H7 (cell line): ENCODE data around the gene JAG1. TPM values are rescaled to one million over a fixed set of nuclear protein-coding genes. Genes with fewer than 3 reads are reported as not detected.

ENCODE experiments used
- DNase-seq: peaks from one replicate; pipeline ENCODE4 v3.0.0; 2012
- H3K27me3 ChIP-seq: 2 replicates; pipeline ENCODE4 v1.6.0; 2011; ENCODE audit warnings: mild to moderate bottlenecking, low read length; ENCODE audit not compliant: control insufficient read depth, insufficient read depth
- H3K36me3 ChIP-seq: replicated peaks from 2 replicates; pipeline ENCODE4 v1.5.1; 2011; ENCODE audit warnings: low read length; ENCODE audit not compliant: control insufficient read depth, insufficient read depth
- H3K4me3 ChIP-seq: 2 replicates; pipeline ENCODE4 v1.5.1; 2011; ENCODE audit warnings: low read depth, mild to moderate bottlenecking, control low read depth, low read length, moderate library complexity; ENCODE audit not compliant: insufficient read depth
- total RNA-seq: library from RNA; depleted of rRNA; stranded (reverse); fragments of >200 nt; shearing (Covaris generic); gene quantifications from 2 replicates; pipeline ENCODE4 v1.2.3, GENCODE V29; 2014

Gene JAG1
- total RNA-seq, 1 experiment from 2014 or later = 21.9 TPM

GRCh38 chr20:10667560-10668167, 6.1 kb downstream of the JAG1 start:
- H3K4me3 ChIP-seq = no peak overlapping the region
- H3K27me3 ChIP-seq = peaks cover 6% of the 10 kb centered on the region
- DNase-seq = no peak

GRCh38 chr20:10667077-10667401, 6.8 kb downstream of the JAG1 start:
- H3K36me3 ChIP-seq = peaks cover 4% of the 10 kb centered on the region
- DNase-seq = no peak
- no peak overlapping the region for H3K4me3 ChIP-seq
- peaks cover 2% of the 10 kb centered on the region; the same call in 1 of the 2 replicates for H3K27me3 ChIP-seq

More at GRCh38 chr20:10667560-10668167, 6.1 kb downstream of the JAG1 start:
- H3K36me3 ChIP-seq = peaks cover 3% of the 10 kb centered on the region

- DNase-seq = no peak
- Histone ChIP-seq H3K4me3 (no peak overlapping the region), H3K36me3 (peaks cover 6% of the 10 kb centered on the region), H3K27me3 (peaks cover under 1% of the 10 kb centered on the region; the same call in 1 of the 2 replicates)
These were observed 7.3 kb downstream of the JAG1 start for GRCh38 chr20:10666221-10667076.

DNA sequence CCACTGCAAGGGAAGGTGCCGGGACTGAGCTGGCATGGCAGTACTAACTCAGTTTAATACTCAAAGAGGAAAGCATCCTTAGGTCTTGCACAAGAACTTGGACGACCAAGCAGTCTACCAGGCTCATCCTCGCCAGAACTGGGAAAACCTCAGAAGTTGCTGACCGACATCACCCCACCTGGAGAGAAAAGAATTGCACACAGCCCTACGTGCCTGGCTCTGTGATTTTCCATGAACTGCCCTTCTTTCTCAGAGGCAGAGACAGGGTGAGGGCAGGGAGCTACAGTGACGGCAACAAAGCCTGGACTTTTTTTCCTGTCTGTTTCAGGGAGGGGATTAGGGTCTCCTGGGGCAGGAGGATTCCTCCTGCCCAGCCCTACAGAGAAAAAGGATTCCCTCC, 8.0 kb downstream of the JAG1 start:
- peaks cover 9% of the 10 kb centered on the region for H3K36me3 ChIP-seq
- no peak for DNase-seq
- H3K27me3 ChIP-seq = no peaks in the 10 kb centered on the region
- no peak overlapping the region for H3K4me3 ChIP-seq

GRCh38 chr20:10665027-10665561, 8.7 kb downstream of the JAG1 start:
- no peak for DNase-seq
- H3K4me3 ChIP-seq = no peak overlapping the region
- peaks cover 9% of the 10 kb centered on the region for H3K36me3 ChIP-seq

DNA sequence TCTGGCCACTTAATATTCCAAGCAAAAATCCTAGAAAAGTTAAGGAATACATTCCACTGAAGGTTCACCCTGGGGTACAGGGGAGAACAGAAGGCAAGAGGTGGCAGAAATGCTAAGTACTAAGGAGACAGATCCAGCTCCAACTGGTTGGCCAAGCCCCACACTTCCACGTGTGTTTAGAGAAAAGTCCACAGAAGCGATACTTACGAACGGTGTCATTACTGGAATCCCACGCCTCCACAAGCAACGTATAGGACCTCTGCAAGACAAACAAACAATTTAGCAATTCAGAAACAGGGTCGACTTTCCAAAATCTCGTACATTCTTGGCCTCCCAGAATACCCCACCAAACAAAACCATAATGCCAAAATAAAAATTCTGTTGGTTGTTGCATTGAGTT, 10.0 kb downstream of the JAG1 start:
- DNase-seq = no peak
- H3K4me3 ChIP-seq = no peak overlapping the region
- no peaks in the 10 kb centered on the region for H3K27me3 ChIP-seq
- peaks cover 7% of the 10 kb centered on the region for H3K36me3 ChIP-seq

More at GRCh38 chr20:10665027-10665561, 8.7 kb downstream of the JAG1 start:
- H3K27me3 ChIP-seq = no peaks in the 10 kb centered on the region

- Histone ChIP-seq H3K36me3 (peaks cover 12% of the 10 kb centered on the region), H3K4me3 (no peak overlapping the region), H3K27me3 (no peaks in the 10 kb centered on the region)
- DNase-seq = no peak
These were observed 10.9 kb downstream of the JAG1 start for GRCh38 chr20:10662661-10663458.

GRCh38 chr20:10662151-10662550, 11.6 kb downstream of the JAG1 start:
- no peaks in the 10 kb centered on the region for H3K27me3 ChIP-seq
- no peak for DNase-seq
- no peak overlapping the region for H3K4me3 ChIP-seq
- peaks cover 13% of the 10 kb centered on the region for H3K36me3 ChIP-seq

GRCh38 chr20:10661261-10661660, 12.5 kb downstream of the JAG1 start:
- Histone ChIP-seq H3K27me3 (no peaks in the 10 kb centered on the region), H3K36me3 (peaks cover 17% of the 10 kb centered on the region), H3K4me3 (no peak overlapping the region)
- no peak for DNase-seq

- no peak for DNase-seq
- Histone ChIP-seq H3K36me3 (peaks cover 17% of the 10 kb centered on the region), H3K4me3 (no peak overlapping the region), H3K27me3 (no peaks in the 10 kb centered on the region)
These were observed 13.1 kb downstream of the JAG1 start for GRCh38 chr20:10660661-10661060.

GRCh38 chr20:10659651-10660601, 13.9 kb downstream of the JAG1 start:
- no peaks in the 10 kb centered on the region for H3K27me3 ChIP-seq
- H3K4me3 ChIP-seq = no peak overlapping the region
- no peak for DNase-seq
- peaks cover 17% of the 10 kb centered on the region for H3K36me3 ChIP-seq

DNA sequence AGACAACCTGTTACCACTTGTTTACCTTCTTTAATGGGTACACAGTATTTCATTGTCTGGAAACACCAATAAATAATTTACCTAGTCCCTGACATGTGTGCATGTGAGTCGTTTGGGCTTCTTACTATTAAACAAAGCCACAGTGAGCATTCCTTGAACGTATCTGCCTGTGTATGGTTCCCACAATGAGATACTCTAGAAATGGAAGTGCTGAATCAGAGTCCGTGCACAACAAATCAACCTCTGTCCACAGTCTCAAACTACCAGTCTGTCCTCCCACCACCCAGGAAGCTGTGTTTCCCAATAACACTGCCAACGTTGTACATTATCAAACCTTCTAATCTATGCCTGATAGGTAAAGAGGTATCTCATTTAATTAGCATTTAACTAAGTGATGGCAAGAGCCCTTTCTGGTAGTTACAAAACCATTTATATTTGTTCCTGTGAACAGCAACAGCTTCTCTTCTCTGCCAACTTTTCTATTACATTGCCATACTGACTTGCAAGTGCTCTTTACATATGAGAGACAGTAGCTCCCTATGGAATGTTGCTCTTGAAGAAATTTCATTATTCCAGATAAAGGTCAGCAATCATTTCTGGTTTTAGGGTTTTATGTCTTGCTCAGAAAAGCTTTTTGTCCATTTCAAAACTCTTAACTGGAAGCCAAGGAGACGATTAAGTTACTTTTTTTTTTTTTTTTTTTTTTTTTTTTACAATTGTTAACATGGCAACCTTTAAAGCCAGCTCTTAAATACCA, 14.7 kb downstream of the JAG1 start:
- H3K36me3 ChIP-seq = peaks cover 17% of the 10 kb centered on the region
- H3K4me3 ChIP-seq = no peak overlapping the region
- no peak for DNase-seq
- H3K27me3 ChIP-seq = no peaks in the 10 kb centered on the region
